ENCODE results near the gene USP40. TPM values are rescaled to one million over a fixed set of nuclear protein-coding genes. Genes with fewer than 3 reads are reported as not detected.

The USP40 gene
- total and polyA plus RNA-seq, 10 of the 15 experiments (the other 5 are each of a cell fraction or from before 2014, with no cell fraction given): 3.4 to 20.8 (median 15.2) TPM

GRCh38 chr2:233603520-233603919 lies 36.9 kb upstream of the USP40 start:
- DNase-seq (ENCODE audit: low read depth, low spot score) (no peak), ATAC-seq (no peak), FAIRE-seq (no peak)
- no peaks in the 10 kb centered on the region for H4K20me1 ChIP-seq (ENCODE audit: control insufficient read depth, insufficient read depth)
- H3K4me2 ChIP-seq (ENCODE audit: control insufficient read depth, insufficient read depth): no peak overlapping the region
- no peak overlapping the region for H3K9ac ChIP-seq (ENCODE audit: control insufficient read depth, insufficient read depth, low read length)
- WGBS (ENCODE audit: insufficient coverage, insufficient replicate concordance, low lambda C conversion rate, missing lambda C conversion rate): 45% methylated on average over 4 of the region's 4 CpGs
- no peaks in the 10 kb centered on the region for H3K4me1 ChIP-seq (ENCODE audit: control insufficient read depth, insufficient read depth, low read length)
- H3K4me3 ChIP-seq: no peak overlapping the region
- ChIA-PET RAD21 (ENCODE audit: unreplicated experiment) (no interaction called here), CTCF (no interaction called here), SMC1A (ENCODE audit: uncharacterized antibody, unreplicated experiment) (no interaction called here), POLR2A (no interaction called here)
- no peaks in the 10 kb centered on the region for H3K79me2 ChIP-seq (ENCODE audit: control insufficient read depth, insufficient read depth, low read length)
- in situ Hi-C loops (cut with MboI): no loop called here
- intact Hi-C loops (cut with micrococcal nuclease; ENCODE audit: unreplicated experiment): no loop called here
- no peak for TF ChIP-seq KLF5 (IDR thresholded peaks at IDR 0.05; ENCODE audit: partially characterized antibody)
- no peak overlapping the region for H3K27ac ChIP-seq (ENCODE audit: control insufficient read depth, insufficient read depth)
- no peaks in the 10 kb centered on the region; the same call in 2 of the 3 replicates for H3K9me3 ChIP-seq (replicated peaks; ENCODE audit: control insufficient read depth, insufficient read depth, low read length)
- no peaks in the 10 kb centered on the region; a peak in 1 of 4 replicates for H3K27me3 ChIP-seq (replicated peaks in 1 of 2; ENCODE audit: control insufficient read depth in 2 of 2, insufficient read depth in 2 of 2, low read length in 1 of 2)
- H3K36me3 ChIP-seq (ENCODE audit: control insufficient read depth in 2 of 2, insufficient read depth in 2 of 2, low read length in 1 of 2): no peaks in the 10 kb centered on the region
- no peak overlapping the region for H2AFZ ChIP-seq (ENCODE audit: control insufficient read depth, low read depth, low read length)
- BruUV-seq (replicated peaks): no TSS peak

- DNase-seq (ENCODE audit: low read depth, low spot score) (no peak), FAIRE-seq (no peak), ATAC-seq (no peak)
- intact Hi-C loops (cut with micrococcal nuclease; ENCODE audit: unreplicated experiment) (no loop called here), in situ Hi-C loops (cut with MboI) (no loop called here)
- RAD21 ChIA-PET (ENCODE audit: unreplicated experiment): no interaction called here
- Histone ChIP-seq H3K4me2 (ENCODE audit: control insufficient read depth, insufficient read depth) (no peak overlapping the region), H3K9ac (ENCODE audit: control insufficient read depth, insufficient read depth, low read length) (no peak overlapping the region), H3K27ac (ENCODE audit: control insufficient read depth, insufficient read depth) (no peak overlapping the region), H4K20me1 (ENCODE audit: control insufficient read depth, insufficient read depth) (no peaks in the 10 kb centered on the region), H2AFZ (ENCODE audit: control insufficient read depth, low read depth, low read length) (no peak overlapping the region), H3K79me2 (ENCODE audit: control insufficient read depth, insufficient read depth, low read length) (no peaks in the 10 kb centered on the region), H3K36me3 (ENCODE audit: control insufficient read depth in 2 of 2, insufficient read depth in 2 of 2, low read length in 1 of 2) (no peaks in the 10 kb centered on the region), H3K9me3 (replicated peaks; ENCODE audit: control insufficient read depth, insufficient read depth, low read length) (no peaks in the 10 kb centered on the region; the same call in 2 of the 3 replicates), H3K4me3 (no peak overlapping the region), H3K27me3 (replicated peaks in 1 of 2; ENCODE audit: control insufficient read depth in 2 of 2, insufficient read depth in 2 of 2, low read length in 1 of 2) (no peaks in the 10 kb centered on the region; a peak in 1 of 4 replicates), H3K4me1 (ENCODE audit: control insufficient read depth, insufficient read depth, low read length) (no peaks in the 10 kb centered on the region)
- WGBS (ENCODE audit: insufficient coverage, insufficient replicate concordance, low lambda C conversion rate, missing lambda C conversion rate): 0% methylated on average over 1 of the region's 1 CpG
- TF ChIP-seq MTA3 (IDR thresholded peaks at IDR 0.05; ENCODE audit: borderline replicate concordance, low read length) (no peak), NFYA (IDR thresholded peaks at IDR 0.05; ENCODE audit: borderline replicate concordance, low read depth, low read length) (no peak), CEBPB (IDR thresholded peaks at IDR 0.05; ENCODE audit: borderline replicate concordance in 1 of 2, low read depth in 2 of 2, low read length in 2 of 2) (no peak), ZNF687 (IDR thresholded peaks at IDR 0.05) (no peak), RUNX3 (IDR thresholded peaks at IDR 0.05; ENCODE audit: low read length) (no peak), USF2 (IDR thresholded peaks at IDR 0.05; ENCODE audit: borderline replicate concordance, low read depth, low read length) (no peak), ZSCAN29 (IDR thresholded peaks at IDR 0.05) (no peak)
- SMC1A ChIA-PET (ENCODE audit: uncharacterized antibody, unreplicated experiment): no interaction called here
- POLR2A ChIA-PET: no interaction called here
- no TSS peak for BruUV-seq (replicated peaks)
- CTCF ChIA-PET: interaction anchor here (0.5 kb wide), 1 partner anchor 306 kb away, joined by 3 read pairs; no protein-coding TSS in a partner anchor
These were observed 35.5 kb upstream of the USP40 start for GRCh38 chr2:233602076-233602475.

All from GM12878 (cell line).